ENCODE measurements around the gene SH3GL3. TPM values are rescaled to one million over a fixed set of nuclear protein-coding genes. Genes with fewer than 3 reads are reported as not detected.

SH3GL3 gene
- total and polyA plus RNA-seq, 2 of the 8 experiments (the other 6 are each of a cell fraction or from before 2014, with no cell fraction given) = 14.1 to 19.1 TPM

DNA sequence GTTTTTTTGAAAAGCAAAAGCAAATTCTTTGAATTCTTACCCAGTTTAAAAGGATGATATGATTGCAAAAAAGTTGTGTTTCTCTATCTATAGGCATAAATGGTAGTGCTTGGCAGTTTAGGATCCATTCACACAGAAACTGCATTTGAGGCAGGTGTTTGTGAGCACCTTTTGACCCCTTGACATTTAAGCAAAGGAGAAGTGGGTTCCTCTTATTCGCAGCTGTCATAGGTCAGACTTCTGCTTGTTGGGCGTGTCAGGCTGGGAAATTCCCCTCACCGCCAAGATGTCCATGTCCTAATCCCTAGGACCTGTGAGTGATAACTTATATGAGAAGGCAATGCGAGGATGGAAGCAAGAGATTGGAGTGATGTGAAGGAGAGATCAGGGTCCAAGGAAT, 67.4 kb downstream of the SH3GL3 start:
- FAIRE-seq = no peak
- CTCF ChIA-PET (ENCODE audit: partially characterized antibody) = interaction anchor here (1.1 to 1.3 kb wide), 3 partner anchors 12 to 57 kb away, joined by 3 read pairs; no protein-coding TSS in a partner anchor
- DNase-seq (ENCODE audit: low read depth in 1 of 2, low spot score in 2 of 2) = no peak
- TF ChIP-seq CEBPB (IDR thresholded peaks at IDR 0.05; ENCODE audit: low read depth, low read length) (no peak), POLR2AphosphoS5 (IDR thresholded peaks at IDR 0.05; ENCODE audit: low read depth, low read length) (no peak), TAF1 (IDR thresholded peaks at IDR 0.05; ENCODE audit: low read depth, low read length) (no peak), SRF (IDR thresholded peaks at IDR 0.05; ENCODE audit: low read depth, low read length) (no peak), SIN3A (conservative IDR thresholded peaks at IDR 0.05 in 1 of 2, IDR thresholded peaks at IDR 0.05 in 1 of 2; ENCODE audit: low read depth in 1 of 2, low read length in 2 of 2) (no peak), CHD2 (IDR thresholded peaks at IDR 0.05; ENCODE audit: low read length) (no peak), RXRA (IDR thresholded peaks at IDR 0.05; ENCODE audit: insufficient read depth, low read depth, low read length) (no peak), CBX8 (IDR thresholded peaks at IDR 0.05; ENCODE audit: borderline replicate concordance, low read depth, low read length) (no peak), TCF12 (IDR thresholded peaks at IDR 0.05; ENCODE audit: low read depth, low read length) (no peak), KDM4A (IDR thresholded peaks at IDR 0.05; ENCODE audit: low read depth, low read length, severe bottlenecking) (no peak), CBX5 (IDR thresholded peaks at IDR 0.05; ENCODE audit: low read depth, low read length) (no peak), CTBP2 (IDR thresholded peaks at IDR 0.05; ENCODE audit: borderline replicate concordance, insufficient read depth, insufficient read length, low read length) (no peak), RAD21 (IDR thresholded peaks at IDR 0.05 in 1 of 2, conservative IDR thresholded peaks at IDR 0.05 in 1 of 2; ENCODE audit: low read depth in 2 of 2, low read length in 2 of 2) (no peak), MAFK (IDR thresholded peaks at IDR 0.05; ENCODE audit: low read depth, low read length) (no peak), EGR1 (IDR thresholded peaks at IDR 0.05; ENCODE audit: borderline replicate concordance, low read depth, low read length) (no peak)

More for the DNA sequence above, 67.4 kb downstream of the SH3GL3 start:
- H3K9me3 ChIP-seq (ENCODE audit: insufficient read depth in 2 of 2, low read depth in 1 of 2, low read length in 1 of 2) = no peaks in the 10 kb centered on the region
- no peak overlapping the region for H3K4me3 ChIP-seq (ENCODE audit: extremely low read depth in 1 of 4, insufficient read depth in 2 of 4, low read depth in 3 of 4, low read length in 4 of 4)
- H3K27me3 ChIP-seq (replicated peaks in 1 of 4; ENCODE audit: control insufficient read depth in 3 of 4, extremely low read depth in 1 of 4, insufficient read depth in 3 of 4, low read length in 3 of 4) = no peaks in the 10 kb centered on the region; a peak in 1 of 7 replicates
- no peak overlapping the region for H3K9ac ChIP-seq (replicated peaks in 1 of 4; ENCODE audit: extremely low read depth in 1 of 4, low read depth in 3 of 4, low read length in 3 of 4)
- no peaks in the 10 kb centered on the region for H3K36me3 ChIP-seq (ENCODE audit: control insufficient read depth in 2 of 4, insufficient read depth in 4 of 4, low read length in 3 of 4)
- H2BK20ac ChIP-seq (ENCODE audit: low read length) = no peak overlapping the region
- H4K91ac ChIP-seq (replicated peaks; ENCODE audit: insufficient read length, low read length) = no peak overlapping the region
- no peak overlapping the region for H2BK15ac ChIP-seq (ENCODE audit: low read length)
- H2BK120ac ChIP-seq (replicated peaks; ENCODE audit: low read depth, low read length) = no peak overlapping the region
- peaks cover 0 to 4% (median 1%) of the 10 kb centered on the region in 4 experiments; a peak in 4 of 7 replicates for H3K4me1 ChIP-seq (replicated peaks in 1 of 4; ENCODE audit: control insufficient read depth in 3 of 4, insufficient read depth in 4 of 4, low read length in 3 of 4)
- H3K27ac ChIP-seq (ENCODE audit: low read depth, low read length) = no peak overlapping the region
- no peak overlapping the region for H3K4me2 ChIP-seq (ENCODE audit: insufficient read depth in 1 of 2, low read depth in 2 of 2, low read length in 2 of 2)
- H3K56ac ChIP-seq (replicated peaks; ENCODE audit: insufficient read length, low read depth, low read length) = no peak overlapping the region
- WGBS, 2 experiments (ENCODE audit: extremely low coverage in 1 of 2, insufficient coverage in 1 of 2, insufficient read length in 1 of 2, insufficient replicate concordance in 2 of 2, low coverage in 1 of 2, low lambda C conversion rate in 2 of 2, missing lambda C conversion rate in 1 of 2) = 89% methylated on average over 4 of the region's 4 CpGs; no CpG with 5 or more reads in 1 of the 2 experiments
- no peaks in the 10 kb centered on the region for H3K23me2 ChIP-seq (ENCODE audit: low read depth, low read length)
- no peak overlapping the region for H2BK12ac ChIP-seq (ENCODE audit: low read depth, low read length)
- H4K8ac ChIP-seq (ENCODE audit: extremely low read depth, insufficient read depth, low read length) = no peak overlapping the region
- no peak overlapping the region for H3K18ac ChIP-seq (ENCODE audit: extremely low read depth, low read length)
- H3K79me1 ChIP-seq (ENCODE audit: low read depth, low read length) = no peaks in the 10 kb centered on the region
- no peak overlapping the region for H4K5ac ChIP-seq (ENCODE audit: insufficient read length, low read depth, low read length)
- no peaks in the 10 kb centered on the region for H3K79me2 ChIP-seq (ENCODE audit: control insufficient read depth in 1 of 2, insufficient read depth in 2 of 2, low read length in 2 of 2)
- H2AFZ ChIP-seq (ENCODE audit: low read length) = no peak overlapping the region
- no peak overlapping the region for H3K14ac ChIP-seq (ENCODE audit: insufficient read length)
- no peak overlapping the region for H3K4ac ChIP-seq (replicated peaks; ENCODE audit: insufficient read length, low read depth, low read length)
- H2AK5ac ChIP-seq (ENCODE audit: low read depth, low read length) = no peak overlapping the region
- H2BK5ac ChIP-seq (ENCODE audit: low read depth, low read length) = no peak overlapping the region
- peaks cover 0 to 2% of the 10 kb centered on the region in 2 experiments for H4K20me1 ChIP-seq (replicated peaks in 1 of 2; ENCODE audit: control insufficient read depth in 1 of 2, insufficient read depth in 2 of 2, low read length in 2 of 2)
- H3K23ac ChIP-seq (ENCODE audit: insufficient read length) = no peak overlapping the region
- POLR2A ChIA-PET (ENCODE audit: partially characterized antibody) = interaction anchor here (1.1 kb wide), 1 partner anchor 21 kb away, joined by 3 read pairs; no protein-coding TSS in a partner anchor

Data from H1 (cell line).